ENCODE measurements around the gene CCDC60. TPM values are rescaled to one million over a fixed set of nuclear protein-coding genes. Genes with fewer than 3 reads are reported as not detected.

Gene CCDC60
- polyA plus RNA-seq, 1 experiment: not detected

DNA sequence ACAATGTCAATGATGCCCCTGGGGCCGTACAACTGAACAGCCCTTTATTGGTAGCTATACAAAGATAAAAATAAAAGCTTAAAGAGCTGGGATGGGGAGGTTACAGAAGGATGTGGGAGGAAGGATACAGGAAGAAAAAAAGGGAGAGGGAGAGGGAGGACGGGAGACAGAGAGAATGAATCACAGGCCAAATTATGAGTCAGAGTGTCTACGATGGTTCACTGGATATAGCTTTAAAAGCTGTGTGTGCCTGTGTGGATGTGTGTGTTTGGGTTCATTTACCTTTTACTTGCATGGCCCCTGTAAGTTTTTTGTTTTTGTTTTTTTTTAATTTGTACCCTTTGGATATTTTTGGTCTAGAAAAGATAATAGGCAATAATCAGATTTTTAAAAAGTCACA is 111.9 kb downstream of the CCDC60 start:
- CTCF ChIA-PET: no interaction called here
- POLR2A ChIA-PET: no interaction called here

DNA sequence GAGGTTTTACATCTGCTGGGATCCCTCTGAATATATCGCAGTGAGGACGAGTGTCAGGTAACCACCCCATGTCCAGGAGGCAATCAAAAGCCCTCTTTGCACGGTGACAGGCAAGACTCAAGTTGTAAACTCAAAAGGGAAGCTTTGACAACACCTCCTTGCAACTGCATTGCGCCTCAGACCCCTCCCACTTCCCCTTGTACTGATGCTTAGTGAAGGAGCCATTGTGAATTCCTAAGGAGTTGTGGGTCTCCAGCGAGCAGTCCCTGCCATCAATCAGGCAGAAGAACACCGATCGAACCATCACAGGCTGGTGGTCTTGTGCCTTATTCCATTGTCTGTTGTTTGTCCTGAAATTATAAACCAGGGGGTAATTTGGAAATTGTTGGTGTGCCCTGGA is 112.6 kb downstream of the CCDC60 start:
- H3K4me3 ChIP-seq (ENCODE audit: low read depth, low read length): no peak overlapping the region
- no peaks in the 10 kb centered on the region for H3K36me3 ChIP-seq (ENCODE audit: control insufficient read depth, insufficient read depth, low read length)
- H3K27me3 ChIP-seq (ENCODE audit: control insufficient read depth, insufficient read depth, low read length): no peaks in the 10 kb centered on the region
- ChIA-PET CTCF (no interaction called here), POLR2A (no interaction called here)
- DNase-seq (ENCODE audit: low read depth): no peak
- TF ChIP-seq, protein P1, sequence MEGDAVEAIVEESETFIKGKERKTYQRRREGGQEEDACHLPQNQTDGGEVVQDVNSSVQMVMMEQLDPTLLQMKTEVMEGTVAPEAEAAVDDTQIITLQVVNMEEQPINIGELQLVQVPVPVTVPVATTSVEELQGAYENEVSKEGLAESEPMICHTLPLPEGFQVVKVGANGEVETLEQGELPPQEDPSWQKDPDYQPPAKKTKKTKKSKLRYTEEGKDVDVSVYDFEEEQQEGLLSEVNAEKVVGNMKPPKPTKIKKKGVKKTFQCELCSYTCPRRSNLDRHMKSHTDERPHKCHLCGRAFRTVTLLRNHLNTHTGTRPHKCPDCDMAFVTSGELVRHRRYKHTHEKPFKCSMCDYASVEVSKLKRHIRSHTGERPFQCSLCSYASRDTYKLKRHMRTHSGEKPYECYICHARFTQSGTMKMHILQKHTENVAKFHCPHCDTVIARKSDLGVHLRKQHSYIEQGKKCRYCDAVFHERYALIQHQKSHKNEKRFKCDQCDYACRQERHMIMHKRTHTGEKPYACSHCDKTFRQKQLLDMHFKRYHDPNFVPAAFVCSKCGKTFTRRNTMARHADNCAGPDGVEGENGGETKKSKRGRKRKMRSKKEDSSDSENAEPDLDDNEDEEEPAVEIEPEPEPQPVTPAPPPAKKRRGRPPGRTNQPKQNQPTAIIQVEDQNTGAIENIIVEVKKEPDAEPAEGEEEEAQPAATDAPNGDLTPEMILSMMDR (IDR thresholded peaks at IDR 0.05; ENCODE audit: insufficient read depth, low read depth, low read length): no peak

More for the DNA sequence above, 111.9 kb downstream of the CCDC60 start:
- TF ChIP-seq, protein P1 (IDR thresholded peaks at IDR 0.05; ENCODE audit: insufficient read depth, low read depth, low read length): no peak
- DNase-seq (ENCODE audit: low read depth): no peak
- Histone ChIP-seq H3K36me3 (ENCODE audit: control insufficient read depth, insufficient read depth, low read length) (no peaks in the 10 kb centered on the region), H3K4me3 (ENCODE audit: low read depth, low read length) (no peak overlapping the region), H3K27me3 (ENCODE audit: control insufficient read depth, insufficient read depth, low read length) (no peaks in the 10 kb centered on the region)

DNA sequence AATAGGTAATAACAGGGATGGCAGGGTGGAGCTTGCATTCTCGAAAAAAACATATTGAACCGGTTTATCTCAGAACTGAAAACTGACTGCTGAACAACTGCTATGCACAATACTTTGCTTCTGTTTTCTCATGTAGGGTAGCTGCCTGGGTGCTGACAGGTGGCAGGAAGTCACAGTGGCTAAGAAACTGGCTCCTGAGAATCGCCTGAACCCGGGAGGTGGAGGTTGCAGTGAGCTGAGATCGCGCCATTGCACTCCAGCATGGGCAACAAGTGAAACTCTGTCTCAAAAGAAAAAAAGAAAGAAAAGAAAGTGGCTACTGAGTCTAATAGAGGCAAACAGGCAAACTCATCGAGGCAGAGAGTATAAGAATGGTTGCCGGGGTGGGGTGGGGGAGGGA is 113.1 kb downstream of the CCDC60 start:
- POLR2A ChIA-PET: no interaction called here
- no peak for DNase-seq (ENCODE audit: low read depth)
- H3K36me3 ChIP-seq (ENCODE audit: control insufficient read depth, insufficient read depth, low read length): no peaks in the 10 kb centered on the region
- CTCF ChIA-PET: no interaction called here
- H3K4me3 ChIP-seq (ENCODE audit: low read depth, low read length): no peak overlapping the region
- TF ChIP-seq, protein P1 (IDR thresholded peaks at IDR 0.05; ENCODE audit: insufficient read depth, low read depth, low read length): no peak
- no peaks in the 10 kb centered on the region for H3K27me3 ChIP-seq (ENCODE audit: control insufficient read depth, insufficient read depth, low read length)

DNA sequence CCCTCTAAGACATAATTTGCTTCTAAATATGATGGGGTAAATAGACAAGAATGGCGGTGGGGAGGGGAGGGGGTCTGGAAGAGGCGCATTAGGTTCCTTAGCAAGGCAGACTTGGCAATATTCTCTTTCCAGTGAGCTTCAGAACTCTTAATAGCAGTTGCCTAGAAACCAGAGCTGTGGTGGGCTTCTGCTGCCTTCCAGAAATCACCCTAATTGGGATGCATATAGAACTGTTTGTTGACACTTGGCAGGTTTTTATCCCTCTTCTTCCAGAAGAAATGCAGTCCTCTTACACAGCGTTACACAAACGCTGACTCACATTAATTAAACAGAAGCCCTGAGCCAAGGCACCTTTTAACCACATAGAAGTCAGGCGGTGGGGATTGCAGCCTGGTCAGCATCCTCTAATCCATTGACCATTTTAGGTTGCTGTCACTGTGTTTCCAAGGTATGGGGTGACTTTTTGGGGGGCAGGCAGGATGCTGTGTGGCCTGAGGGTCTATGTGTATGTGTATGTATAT is 114.1 kb downstream of the CCDC60 start:
- Histone ChIP-seq H3K36me3 (ENCODE audit: control insufficient read depth, insufficient read depth, low read length) (no peaks in the 10 kb centered on the region), H3K4me3 (ENCODE audit: low read depth, low read length) (no peak overlapping the region), H3K27me3 (ENCODE audit: control insufficient read depth, insufficient read depth, low read length) (no peaks in the 10 kb centered on the region)
- CTCF ChIA-PET: no interaction called here
- TF ChIP-seq, protein P1 (IDR thresholded peaks at IDR 0.05; ENCODE audit: insufficient read depth, low read depth, low read length): no peak
- DNase-seq (ENCODE audit: low read depth): no peak
- POLR2A ChIA-PET: no interaction called here

DNA sequence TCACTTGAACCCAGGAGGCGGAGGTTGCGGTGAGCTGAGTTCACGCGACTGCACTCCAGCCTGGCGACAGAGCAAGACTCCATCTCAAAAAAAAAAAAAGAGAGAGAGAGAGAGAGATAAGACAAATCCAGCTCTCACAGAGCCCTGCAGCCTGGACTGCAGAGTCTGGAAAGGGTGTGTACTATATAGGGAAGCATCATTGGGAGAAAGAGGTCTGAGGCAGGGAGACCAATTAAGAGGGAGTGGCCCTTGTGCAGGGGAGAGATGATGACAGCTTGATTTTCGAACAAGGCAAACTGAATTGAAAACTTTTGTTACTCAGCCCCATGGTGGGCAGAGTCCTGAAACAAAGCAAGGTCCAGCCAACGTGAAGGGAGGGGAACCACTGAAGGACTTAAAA is 116.2 kb downstream of the CCDC60 start:
- ChIA-PET POLR2A (no interaction called here), CTCF (no interaction called here)
- no peak for DNase-seq (ENCODE audit: low read depth)
- TF ChIP-seq, protein P1 (IDR thresholded peaks at IDR 0.05; ENCODE audit: insufficient read depth, low read depth, low read length): no peak
- Histone ChIP-seq H3K4me3 (ENCODE audit: low read depth, low read length) (no peak overlapping the region), H3K27me3 (ENCODE audit: control insufficient read depth, insufficient read depth, low read length) (no peaks in the 10 kb centered on the region), H3K36me3 (ENCODE audit: control insufficient read depth, insufficient read depth, low read length) (no peaks in the 10 kb centered on the region)
